Occipital lobe (tissue), 2 donors: ENCODE data around the gene BACH2. TPM values are rescaled to one million over a fixed set of nuclear protein-coding genes. Genes with fewer than 3 reads are reported as not detected.
"Not testable (repeated sequence)": the region's sequence is repeated elsewhere in the genome, so short reads cannot be mapped to it uniquely, and the experiment has no call there.

Experiments
- DNase-seq: peaks from one replicate; lab custom pipeline; 2025; lab: John Stamatoyannopoulos, UW
- total RNA-seq: library from RNA; depleted of rRNA; stranded (reverse); fragments of >200 nt; gene quantifications from one replicate; pipeline ENCODE4 v1.2.3, GENCODE V29; 2014

The BACH2 gene
- total RNA-seq, 1 donor from 2014 or later = 65.4 TPM

DNA sequence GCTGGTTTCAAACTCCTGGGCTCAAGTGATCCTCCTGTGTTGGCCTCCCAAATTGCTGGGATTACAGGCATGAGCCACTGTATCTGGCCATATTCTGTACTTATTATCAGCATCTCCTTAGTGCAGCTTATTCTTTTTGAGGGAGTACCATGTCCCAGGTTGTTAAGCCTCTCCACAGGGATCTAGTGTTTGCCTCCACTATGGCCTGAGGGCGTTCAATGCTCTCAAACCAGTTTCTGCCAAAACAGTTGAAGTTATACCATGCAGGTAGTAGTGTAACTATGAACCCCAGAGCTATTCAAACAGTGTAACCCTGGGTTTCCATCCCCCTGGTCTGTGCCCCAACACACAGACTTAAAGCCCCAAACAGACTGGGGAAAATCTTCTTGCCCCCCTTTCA lies 81.7 kb downstream of the BACH2 start:
- no peak for DNase-seq

DNA sequence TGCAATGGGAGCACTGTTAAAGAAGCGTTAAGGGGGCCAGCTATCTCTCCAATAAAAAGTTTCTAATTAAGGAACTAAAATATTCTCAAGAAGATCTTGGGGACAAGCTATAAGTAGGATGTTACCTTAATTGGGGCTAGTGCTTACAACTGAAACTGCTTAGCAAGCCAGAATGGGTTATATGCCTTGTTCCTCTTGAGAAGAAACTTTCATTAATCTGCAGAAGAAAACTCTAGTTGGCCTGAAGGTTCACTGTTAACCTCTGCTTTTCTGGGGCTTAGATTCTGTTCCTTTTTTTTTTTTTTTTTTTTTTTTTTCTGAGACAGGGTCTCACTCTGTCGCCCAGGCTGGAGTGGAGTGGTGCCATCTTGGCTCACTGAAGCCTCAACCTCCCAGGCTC lies 82.2 kb downstream of the BACH2 start:
- no peak for DNase-seq

DNA sequence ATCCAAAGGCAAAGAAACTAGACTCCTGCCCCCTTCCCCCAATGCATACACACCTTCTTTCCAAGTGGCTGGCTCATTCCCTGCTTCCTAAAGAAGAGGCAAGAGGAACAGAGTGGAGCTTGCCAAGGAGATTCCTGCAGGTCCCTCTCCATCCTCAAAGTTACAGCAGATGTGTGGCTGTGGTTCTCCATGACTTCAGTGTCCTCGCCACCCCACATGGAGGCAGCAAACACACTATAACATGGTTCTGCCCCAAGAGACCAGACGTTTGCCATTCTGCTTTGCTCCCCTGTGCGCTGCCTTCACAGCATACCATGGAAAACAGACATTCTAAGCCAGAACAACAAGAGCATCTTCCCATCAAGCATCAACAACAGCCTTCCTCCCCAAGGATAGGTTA lies 84.4 kb downstream of the BACH2 start:
- no peak for DNase-seq

DNA sequence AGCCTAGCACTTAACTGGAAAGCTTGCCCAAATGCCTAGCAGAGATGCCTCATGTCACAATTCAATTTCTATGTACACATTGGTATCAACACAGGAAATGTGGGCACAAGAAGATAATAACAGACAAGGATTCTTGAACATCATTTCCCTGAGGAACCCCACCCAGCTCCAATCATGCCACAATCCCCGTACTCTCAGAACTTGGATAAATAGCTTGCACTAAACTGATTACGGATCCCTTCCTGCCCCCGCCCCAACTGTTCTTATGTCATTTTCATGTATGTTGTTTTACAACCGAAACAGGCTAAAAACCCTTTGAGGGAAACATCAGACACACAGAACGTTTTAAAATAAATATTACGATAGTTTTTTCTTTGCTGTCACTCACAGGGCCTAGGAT lies 87.1 kb downstream of the BACH2 start:
- no peak for DNase-seq

DNA sequence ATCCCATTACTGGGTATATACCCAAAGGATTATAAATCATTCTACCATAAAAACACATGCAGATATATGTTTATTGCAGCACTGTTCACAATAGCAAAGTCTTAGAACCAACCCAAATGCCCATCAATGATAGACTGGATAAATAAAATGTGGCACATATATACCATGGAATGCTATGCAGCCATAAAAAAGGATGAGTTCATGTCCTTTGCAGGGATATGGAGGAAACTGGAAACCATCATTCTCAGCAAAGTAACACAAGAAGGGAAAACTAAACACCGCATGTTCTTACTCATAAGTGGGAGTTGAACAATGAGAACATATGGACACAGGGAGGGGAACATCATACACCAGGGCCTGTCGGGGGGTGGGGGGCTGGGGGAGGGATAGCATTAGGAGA lies 88.0 kb downstream of the BACH2 start:
- DNase-seq = not testable (repeated sequence)

DNA sequence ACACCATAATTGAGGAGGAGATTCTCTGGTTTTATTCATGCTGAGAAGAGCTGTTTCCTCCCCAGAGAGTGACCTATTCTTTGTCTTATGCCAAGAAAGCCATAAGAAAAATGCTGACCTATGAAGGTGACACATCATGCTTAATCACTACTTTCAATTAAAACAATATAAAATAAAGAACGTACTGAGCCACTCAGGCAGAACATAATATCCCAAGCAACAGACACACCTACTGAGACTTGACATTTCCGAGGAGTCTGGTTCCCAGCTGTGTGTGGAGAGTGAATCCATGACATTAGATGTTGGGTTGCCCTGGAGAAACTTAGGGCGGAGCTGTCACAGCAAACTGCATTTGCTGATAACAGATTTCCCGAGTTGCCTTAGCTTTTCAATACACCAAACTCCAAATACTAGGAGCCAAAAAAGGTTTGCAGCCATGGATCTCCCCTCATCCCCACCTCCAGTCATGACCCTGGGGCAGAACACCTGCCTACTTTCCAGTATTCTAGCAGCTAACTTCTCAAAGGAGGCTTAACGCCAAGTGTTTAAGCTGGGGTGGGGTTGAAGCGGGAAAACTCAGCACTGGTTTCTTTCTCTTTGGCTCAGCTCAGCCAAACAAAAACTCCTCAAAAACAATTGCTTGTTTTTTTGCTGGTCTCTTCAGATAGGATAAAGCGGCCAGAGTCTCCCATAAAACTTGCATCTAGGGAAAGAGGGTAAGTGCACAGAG lies 92.2 kb downstream of the BACH2 start:
- DNase-seq = no peak

DNA sequence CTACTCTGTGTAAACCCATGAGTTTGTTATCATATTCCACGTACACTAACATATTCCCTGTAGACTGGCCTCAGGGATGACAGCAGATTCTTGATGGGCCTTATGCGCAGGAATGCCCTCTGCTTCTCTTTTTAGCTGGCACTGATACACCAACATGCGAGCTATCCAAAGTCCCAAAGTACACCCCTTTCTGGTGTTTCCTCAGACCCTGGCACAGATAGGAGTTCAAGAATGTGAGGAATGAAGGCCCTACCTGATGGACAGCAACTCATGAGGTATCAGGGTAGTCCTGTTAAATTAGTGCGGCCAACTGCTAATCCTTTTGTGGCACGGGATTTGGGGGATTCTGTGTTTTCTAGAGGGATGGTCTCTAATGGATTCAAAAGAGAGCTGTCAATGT lies 93.0 kb downstream of the BACH2 start:
- no peak for DNase-seq

DNA sequence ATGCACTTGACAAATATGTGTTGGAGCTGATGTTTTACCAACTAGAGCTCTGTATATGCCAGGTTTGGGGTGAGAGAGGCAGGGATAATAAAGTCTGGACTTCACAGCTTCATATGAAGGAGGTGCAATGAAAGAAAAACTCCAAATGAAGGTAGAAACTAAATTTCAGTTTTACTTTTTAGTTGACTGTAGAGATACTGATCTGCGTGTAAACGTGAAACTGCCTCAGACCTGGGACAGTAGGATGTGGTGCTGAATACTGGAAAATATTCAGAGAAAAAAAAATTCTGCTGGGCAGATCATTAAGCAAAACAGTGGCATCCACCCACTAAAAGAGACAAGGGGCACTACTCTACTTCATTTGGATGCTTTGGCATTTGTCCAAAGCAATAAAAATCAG lies 94.5 kb downstream of the BACH2 start:
- DNase-seq = no peak

DNA sequence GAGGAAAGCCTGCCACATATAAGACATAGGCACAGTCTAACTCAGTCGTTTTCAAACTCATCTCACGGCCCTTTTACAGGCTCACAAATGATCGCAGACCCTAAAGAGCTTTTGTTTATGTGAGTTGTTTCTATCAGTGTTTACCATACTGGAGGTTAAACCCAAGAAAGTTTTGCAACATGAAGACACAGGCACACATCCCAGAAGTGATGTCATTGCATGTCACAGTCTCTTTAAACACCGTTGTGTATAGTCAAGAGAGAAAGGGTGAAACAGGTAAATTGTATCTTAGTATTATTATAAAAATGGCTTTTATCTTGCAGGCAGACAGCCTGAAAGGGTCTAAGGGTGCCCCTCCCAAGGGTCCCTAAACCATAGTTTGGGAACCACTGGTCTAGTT lies 96.7 kb downstream of the BACH2 start:
- no peak for DNase-seq

DNA sequence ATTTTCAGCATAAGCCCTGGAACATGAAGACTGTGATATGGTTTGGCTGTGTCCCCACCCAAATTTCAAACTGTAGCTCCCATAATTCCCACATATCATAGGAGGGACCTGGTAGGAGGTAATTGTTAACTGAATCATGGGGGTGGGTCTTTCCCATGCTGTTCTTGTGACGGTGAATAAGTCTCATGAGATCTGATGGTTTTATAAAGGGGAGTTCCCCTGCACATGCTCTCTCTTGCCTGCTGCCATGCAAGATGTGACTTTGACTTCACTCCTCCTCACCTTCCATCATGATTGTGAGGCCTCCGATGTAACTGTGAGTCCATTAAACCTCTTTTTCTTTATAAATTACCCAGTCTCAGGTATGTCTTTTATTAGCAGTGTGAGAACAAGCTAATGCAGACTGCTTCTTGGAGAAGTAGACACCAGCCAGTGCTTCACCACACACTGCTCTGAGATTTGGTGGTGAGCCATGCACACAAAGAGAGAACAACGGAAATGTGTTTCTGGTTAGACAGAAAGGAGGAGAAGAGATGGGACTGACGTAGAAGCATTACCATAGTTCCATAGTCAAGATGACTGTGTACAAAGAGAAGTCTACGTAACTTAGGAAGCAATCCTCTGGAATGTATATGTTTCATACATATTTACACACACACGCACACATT lies 97.8 kb downstream of the BACH2 start:
- no peak for DNase-seq

DNA sequence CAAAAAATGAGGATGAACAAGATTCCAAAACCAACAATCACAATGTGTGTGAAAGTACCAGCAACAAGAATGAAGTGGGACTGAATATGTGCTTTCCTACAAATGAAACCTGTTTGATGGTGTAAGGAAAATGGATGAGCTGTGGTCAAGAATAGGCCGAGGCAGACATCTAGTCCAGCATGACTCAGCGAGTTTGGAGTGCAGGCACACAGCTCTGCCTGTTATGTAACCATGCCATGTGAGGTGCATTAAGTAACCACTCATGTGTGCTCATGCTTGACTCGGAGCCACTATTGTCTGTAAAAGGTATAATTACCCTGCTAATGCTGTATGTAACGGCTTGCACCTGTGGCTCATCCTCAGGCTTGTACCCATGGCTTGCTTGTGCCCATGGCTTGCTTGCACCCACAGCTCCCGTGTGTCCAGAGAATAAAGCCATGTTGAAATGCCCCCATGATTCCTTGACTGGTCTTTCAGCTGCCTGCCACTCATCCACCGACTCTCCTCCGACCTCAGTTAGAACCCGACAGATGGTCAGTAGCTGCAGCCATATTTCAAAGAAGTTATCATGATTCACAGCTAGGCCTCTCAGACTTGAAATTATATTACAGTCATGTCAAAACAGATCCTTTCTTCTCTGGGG lies 98.7 kb downstream of the BACH2 start:
- DNase-seq = peak; percentile 6

DNA sequence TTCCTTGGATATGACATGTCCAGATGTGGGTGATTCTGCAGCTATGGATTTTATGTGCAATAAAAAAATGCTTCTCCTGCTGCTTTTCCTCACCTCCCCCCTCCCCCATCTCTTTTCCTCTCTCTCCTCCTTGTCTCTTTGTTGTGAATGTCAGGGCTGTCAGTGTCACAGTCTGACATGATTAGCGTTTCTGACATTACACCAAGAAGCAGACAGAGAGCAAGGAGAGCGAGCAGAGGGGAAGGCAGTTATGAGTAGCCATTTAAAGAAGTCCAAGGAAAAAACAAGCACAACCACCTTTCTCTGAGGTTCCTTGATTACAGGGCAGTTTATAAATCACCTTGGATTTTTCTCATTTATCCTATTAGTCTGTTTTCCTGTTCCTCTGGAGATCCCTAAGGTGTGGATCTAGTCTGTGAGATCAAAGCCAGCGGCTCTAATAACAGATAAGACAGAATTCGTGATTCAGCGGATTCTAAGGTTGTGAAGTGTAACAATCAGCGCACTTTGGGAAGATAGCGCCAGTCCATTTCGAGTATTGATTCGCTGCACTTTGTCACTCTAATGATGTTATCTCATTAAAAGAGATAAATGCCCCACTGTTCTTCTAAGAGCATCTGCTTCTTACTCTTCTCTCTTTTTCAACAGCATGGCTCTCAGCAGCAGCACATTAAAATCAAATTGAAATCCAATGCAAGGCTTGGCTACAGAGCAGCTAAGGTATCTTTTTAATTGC lies 101.4 kb downstream of the BACH2 start:
- no peak for DNase-seq

DNA sequence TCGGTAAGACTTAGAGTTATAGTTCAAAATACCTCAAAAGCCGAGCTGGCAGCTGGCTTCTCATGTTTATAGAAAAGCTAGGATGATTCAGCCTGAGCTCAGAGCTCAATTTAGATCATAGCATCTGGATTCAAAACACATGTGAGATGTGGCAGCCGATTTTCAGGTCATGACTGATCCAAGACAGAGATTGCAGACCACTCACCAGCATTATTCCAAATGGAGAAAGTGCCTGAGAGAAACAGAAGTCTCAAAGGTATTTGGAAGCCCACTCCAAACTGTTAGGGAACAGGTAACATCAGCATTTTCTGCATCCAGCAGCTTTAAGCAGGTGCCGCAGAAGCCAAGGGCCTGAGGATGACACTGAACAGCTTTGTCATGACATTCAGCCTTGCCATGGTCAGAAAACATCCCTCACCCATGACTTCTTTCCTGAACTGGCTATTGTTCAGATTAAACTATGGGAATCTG lies 102.2 kb downstream of the BACH2 start:
- peak; percentile 35 for DNase-seq

DNA sequence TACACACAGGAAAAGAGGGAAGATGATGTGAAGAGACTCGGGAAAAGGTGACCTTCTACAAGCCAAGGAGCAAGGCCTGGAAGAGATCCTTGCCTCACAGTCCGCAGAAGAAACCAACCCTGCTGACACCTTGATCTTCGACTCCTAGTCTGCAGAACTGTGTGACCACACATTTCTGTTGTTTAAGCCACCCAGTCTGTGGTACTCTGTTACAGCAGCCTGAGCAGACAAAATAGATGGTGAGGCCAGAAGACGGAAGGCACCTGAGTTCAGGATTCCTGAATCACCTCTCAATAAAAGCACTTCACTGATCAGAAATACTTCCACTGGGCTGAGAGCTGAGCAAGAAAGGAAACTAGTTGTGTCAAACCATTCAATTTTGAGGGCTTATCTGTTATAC lies 103.3 kb downstream of the BACH2 start:
- DNase-seq = no peak

DNA sequence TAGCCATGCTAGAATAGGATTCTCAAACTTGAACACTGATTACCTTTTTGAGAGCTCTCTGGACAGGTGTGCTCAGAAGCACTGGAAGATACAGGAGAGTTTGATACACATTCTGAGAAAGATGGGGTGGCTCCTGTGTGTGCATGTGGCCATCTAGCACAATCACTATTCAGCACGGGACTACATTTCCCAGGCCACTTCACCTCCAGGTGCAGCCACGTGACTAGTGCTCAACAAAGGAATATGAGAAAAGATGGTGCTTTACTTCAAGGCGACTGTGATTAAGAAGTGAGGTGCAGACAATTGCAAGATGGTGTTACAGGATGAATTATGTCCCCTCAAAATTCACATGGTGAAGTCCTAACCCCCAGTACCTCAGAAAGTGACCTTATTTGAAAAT lies 103.8 kb downstream of the BACH2 start:
- no peak for DNase-seq

DNA sequence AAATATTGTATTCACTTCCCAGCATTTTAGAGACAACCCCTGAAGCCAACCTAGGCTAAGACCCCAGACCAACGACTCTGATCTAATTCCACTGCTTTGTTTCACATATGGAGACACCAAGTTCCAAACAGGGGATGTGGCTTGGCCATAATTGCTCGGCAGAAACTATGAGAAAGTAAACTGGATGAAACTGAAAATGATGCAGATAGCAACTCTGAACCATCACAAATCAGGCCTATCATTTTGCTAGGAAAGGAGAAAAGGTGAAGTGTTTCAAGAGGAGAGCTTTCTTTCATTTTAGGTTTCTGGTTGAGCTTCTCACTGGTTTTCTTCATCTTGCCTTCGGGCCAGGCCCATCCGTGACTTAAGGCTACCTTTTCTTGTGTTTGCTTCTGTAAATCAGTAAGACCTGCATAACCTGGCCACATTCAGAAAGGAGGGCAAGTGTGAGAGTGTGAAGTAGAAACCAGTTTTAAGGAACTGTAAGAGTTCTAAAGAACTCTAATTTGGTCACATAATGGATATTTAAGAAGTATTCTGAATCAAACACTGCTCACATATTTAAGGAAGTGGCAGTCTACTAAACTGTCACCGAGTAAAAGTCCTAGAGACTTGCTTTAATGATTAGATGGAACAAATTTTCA lies 105.8 kb downstream of the BACH2 start:
- no peak for DNase-seq

DNA sequence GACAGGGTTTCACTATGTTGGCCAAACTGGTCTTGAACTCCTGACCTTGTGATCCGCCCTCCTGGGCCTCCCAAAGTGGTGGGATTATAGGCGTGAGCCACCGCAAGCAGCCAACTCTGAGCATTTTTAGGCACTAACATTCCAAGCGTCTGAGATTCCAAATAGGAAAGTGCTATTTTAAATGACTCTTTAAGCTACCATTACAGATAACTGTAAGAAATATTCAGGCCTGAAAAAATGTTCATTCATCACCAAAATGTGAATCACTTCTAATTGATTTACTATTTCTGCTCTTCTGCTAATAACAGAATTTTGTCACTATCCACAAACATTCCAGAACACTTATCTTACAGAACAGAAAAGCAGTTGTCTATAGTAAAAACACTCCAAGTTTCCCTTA lies 106.5 kb downstream of the BACH2 start:
- no peak for DNase-seq

DNA sequence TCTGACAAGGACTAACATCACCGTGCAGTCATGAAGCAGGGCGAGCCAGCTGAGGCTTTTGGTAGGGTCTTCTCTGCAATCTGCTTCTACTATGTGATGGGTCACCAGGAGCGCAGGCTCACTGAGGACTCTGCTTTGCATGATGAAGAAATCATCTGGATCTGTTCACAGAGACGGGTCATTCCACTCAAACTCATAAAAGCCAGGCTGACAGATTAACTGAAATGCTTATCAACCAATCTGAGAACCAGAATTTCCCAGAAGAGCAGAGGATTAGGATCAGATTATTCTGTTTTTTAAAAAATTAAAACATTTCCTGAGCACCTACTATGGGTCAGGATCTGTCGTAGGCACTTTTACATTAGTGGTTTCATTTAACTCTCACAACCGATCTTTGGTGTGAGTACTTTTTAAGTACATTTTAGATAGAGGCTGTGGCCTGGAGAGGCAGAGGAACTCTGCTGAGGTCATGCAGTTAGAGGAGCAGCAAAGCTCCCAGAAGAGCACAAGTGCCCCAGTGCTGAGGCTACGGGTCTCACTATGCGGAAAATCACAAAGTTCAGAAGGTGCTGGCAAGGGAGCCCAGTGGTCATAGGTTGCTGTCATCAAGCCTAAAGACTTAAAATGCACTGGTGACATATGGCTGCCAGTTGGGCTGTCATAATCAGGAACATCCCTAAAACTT lies 109.1 kb downstream of the BACH2 start:
- no peak for DNase-seq

DNA sequence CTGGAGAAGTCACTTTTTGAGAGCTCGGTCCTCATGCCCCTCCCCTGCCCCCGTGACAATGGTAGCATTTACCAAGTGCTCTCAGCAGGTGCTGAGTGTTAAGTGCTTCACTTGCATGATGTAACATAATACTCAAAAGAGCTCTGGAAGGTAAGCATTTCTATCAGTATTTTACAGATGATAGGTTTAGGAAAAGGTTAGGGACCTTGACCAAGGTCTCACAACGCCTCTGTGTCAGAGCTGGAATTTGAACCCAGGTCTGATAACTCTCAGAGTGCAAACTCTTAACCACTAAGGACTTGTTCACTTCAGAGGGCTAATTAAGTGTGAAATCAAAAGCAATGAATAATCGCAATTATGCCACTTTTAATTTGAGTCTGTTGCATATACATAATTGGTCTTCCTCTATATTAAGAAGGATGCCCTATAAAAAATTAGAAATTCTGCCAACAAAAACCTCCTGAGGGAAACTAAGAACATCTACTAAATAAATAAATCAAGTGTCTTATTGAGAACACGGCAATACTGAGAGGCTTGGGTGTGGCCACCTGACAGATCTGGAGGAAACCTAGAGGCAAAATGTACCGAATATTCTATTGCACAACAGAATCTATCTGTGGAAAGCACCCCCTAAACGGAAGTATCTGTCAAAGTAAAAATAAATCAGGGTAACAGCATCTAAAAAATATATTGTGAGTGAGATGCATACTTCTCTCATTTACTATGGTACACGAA lies 109.8 kb downstream of the BACH2 start:
- DNase-seq = no peak

DNA sequence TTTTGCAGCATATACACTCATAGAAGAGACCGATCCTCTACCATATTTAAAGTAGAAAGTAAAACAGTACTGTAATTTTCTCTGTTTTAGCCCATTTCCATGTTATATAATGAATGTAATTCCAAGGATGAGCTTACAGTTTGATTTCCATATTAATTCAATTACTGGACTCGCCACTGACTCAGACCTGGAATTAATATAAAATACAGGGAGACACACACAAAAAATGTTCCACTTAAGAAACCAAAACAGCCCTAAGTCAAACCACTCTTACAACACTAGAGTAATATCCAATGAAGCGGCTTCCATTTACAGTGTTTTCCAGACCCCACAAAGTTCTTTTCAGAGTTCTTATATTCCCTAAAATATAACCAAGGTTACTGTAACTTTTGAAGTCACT lies 110.6 kb downstream of the BACH2 start:
- no peak for DNase-seq
